ENCODE measurements around the gene TNIK. TPM values are rescaled to one million over a fixed set of nuclear protein-coding genes. Genes with fewer than 3 reads are reported as not detected.

The TNIK gene
- total RNA-seq, 4 donors from 2014 or later = 30.3 to 39.0 (median 36.8) TPM

DNA sequence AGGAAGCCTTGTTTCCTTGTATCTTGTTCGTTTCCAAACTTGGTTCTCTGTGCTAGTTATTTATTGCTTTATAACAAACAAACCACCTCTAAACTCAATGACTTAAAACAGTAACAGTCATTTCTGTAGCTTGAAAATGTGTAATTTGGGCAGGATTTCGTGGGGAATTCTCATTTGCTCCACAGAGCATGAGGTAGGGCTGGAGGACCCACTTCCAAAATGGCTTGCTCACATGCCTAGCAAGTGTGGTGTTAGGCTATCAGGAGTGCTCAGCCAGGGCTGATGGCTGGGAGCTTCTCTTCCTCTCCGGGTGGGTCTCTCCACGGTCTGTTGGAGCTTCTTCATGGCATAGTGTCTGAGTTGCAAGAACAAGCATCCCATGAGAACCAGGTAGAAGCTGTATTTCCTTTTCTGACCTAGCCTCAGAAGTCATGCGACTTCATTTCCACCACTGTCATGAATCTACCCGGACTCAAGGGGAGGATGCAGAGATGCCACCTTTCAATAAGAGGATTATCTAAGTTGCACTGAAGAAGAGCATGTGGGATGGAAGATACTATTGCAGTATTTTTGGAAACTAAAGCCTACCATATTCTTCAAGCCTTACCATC is 8.2 kb upstream of the TNIK start:
- WGBS = 96% methylated on average over 6 of the region's 6 CpGs
- Histone ChIP-seq H3K27me3 (no peaks in the 10 kb centered on the region), H3K4me1 (no peaks in the 10 kb centered on the region), H3K4me3 (no peak overlapping the region), H3K9me3 (no peaks in the 10 kb centered on the region), H3K27ac (replicated peaks in 1 of 4) (no peak overlapping the region), H3K36me3 (no peaks in the 10 kb centered on the region)
- no peak for DNase-seq (ENCODE audit: extremely low spot score)
- no peak for TF ChIP-seq POLR2AphosphoS5 (IDR thresholded peaks at IDR 0.05)
- no peak for TF ChIP-seq POLR2A (IDR thresholded peaks at IDR 0.05; ENCODE audit: low read depth)
- TF ChIP-seq, protein P1, sequence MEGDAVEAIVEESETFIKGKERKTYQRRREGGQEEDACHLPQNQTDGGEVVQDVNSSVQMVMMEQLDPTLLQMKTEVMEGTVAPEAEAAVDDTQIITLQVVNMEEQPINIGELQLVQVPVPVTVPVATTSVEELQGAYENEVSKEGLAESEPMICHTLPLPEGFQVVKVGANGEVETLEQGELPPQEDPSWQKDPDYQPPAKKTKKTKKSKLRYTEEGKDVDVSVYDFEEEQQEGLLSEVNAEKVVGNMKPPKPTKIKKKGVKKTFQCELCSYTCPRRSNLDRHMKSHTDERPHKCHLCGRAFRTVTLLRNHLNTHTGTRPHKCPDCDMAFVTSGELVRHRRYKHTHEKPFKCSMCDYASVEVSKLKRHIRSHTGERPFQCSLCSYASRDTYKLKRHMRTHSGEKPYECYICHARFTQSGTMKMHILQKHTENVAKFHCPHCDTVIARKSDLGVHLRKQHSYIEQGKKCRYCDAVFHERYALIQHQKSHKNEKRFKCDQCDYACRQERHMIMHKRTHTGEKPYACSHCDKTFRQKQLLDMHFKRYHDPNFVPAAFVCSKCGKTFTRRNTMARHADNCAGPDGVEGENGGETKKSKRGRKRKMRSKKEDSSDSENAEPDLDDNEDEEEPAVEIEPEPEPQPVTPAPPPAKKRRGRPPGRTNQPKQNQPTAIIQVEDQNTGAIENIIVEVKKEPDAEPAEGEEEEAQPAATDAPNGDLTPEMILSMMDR (IDR thresholded peaks at IDR 0.05) = no peak
- no peak for TF ChIP-seq EP300 (IDR thresholded peaks at IDR 0.05)
- intact Hi-C loops (cut with DNase I) = loop anchor here (10.0 kb wide), 1 partner anchor 404 kb away; no protein-coding TSS in a partner anchor

DNA sequence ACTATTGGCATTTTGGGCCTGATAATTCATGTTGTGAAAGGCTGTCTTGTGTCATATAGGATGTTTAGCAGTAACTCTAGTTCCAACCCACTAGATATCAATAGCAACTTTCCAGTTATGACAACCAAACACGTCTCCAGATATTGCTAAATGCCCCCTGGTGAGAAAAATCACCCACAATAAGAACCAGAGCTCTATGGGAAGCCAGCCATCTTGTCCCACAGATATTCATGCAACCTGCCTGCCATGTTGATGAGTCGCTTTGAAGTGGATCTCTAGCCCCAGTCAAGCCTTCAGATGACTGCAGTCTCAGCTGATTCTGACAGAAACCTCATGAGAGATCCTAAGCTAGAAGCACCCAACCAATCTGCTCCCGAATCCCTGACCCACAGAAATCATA is 5.6 kb upstream of the TNIK start:
- Histone ChIP-seq H3K36me3 (no peaks in the 10 kb centered on the region), H3K9me3 (no peaks in the 10 kb centered on the region), H3K4me3 (no peak overlapping the region), H3K27me3 (no peaks in the 10 kb centered on the region), H3K4me1 (peaks cover 0 to 14% (median 11%) of the 10 kb centered on the region in 4 donors), H3K27ac (replicated peaks in 1 of 4) (no peak overlapping the region)
- no peak for DNase-seq (ENCODE audit: extremely low spot score)
- intact Hi-C loops (cut with DNase I) = loop anchor here (10.0 kb wide), 1 partner anchor 401 kb away; no protein-coding TSS in a partner anchor
- no peak for TF ChIP-seq POLR2A (IDR thresholded peaks at IDR 0.05; ENCODE audit: low read depth)
- TF ChIP-seq EP300 (IDR thresholded peaks at IDR 0.05) = no peak
- no peak for TF ChIP-seq POLR2AphosphoS5 (IDR thresholded peaks at IDR 0.05)
- TF ChIP-seq, protein P1 (IDR thresholded peaks at IDR 0.05) = no peak
- WGBS = 94% methylated on average over 3 of the region's 3 CpGs

DNA sequence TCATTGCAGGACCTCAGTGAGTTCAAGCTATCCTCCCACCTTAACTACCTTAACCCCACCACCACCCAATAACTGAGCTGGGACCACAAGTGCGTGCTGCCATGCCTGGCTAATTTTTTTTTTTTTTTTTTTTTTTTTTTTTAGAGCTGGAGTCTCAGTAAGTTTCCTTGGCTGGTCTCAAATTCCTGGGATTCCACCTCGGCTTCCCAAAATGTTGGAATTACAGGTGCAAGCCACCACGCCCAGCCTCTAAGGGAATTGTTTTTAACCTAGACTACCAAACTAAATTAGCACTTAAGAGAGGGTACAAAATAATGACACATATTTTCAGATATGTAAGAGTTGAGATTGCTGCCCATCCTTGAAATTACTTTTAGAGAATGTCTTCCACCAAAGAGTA is 4.3 kb upstream of the TNIK start:
- no peak overlapping the region for H3K27ac ChIP-seq (replicated peaks in 1 of 4)
- DNase-seq (ENCODE audit: extremely low spot score) = no peak
- no peak overlapping the region for H3K4me3 ChIP-seq
- intact Hi-C loops (cut with DNase I) = loop anchor here (5.0 to 10.0 kb wide), 3 partner anchors 98 to 400 kb away; no protein-coding TSS in a partner anchor
- WGBS = 96% methylated on average over 3 of the region's 3 CpGs
- H3K4me1 ChIP-seq = peaks cover 0 to 14% (median 11%) of the 10 kb centered on the region in 4 donors
- H3K9me3 ChIP-seq = no peaks in the 10 kb centered on the region
- TF ChIP-seq EP300 (IDR thresholded peaks at IDR 0.05) = no peak
- TF ChIP-seq POLR2A (IDR thresholded peaks at IDR 0.05; ENCODE audit: low read depth) = no peak
- no peak for TF ChIP-seq POLR2AphosphoS5 (IDR thresholded peaks at IDR 0.05)
- TF ChIP-seq, protein P1 (IDR thresholded peaks at IDR 0.05) = no peak
- H3K27me3 ChIP-seq = no peaks in the 10 kb centered on the region
- no peaks in the 10 kb centered on the region for H3K36me3 ChIP-seq

DNA sequence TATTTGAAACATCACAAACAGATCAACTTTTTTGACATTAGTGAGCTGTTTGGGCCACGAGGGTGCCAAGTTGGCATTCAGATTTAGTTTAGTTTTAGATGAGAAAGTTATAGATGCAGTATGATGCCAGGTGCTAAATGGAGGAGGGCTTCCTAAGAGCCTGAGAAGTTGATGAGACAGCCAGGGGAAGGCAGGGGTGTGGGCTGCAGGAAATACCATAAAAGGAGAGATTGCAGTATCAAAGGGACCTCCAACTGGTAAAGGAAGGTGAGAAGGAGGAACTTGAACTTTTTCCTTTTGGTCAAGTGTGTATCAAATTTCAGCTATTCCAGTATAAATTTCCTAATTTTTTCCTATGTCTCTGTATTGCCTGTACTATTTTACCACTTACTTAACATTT is 2.0 kb upstream of the TNIK start:
- TF ChIP-seq POLR2AphosphoS5 (IDR thresholded peaks at IDR 0.05) = no peak
- no peak for TF ChIP-seq EP300 (IDR thresholded peaks at IDR 0.05)
- TF ChIP-seq, protein P1 (IDR thresholded peaks at IDR 0.05) = no peak
- TF ChIP-seq POLR2A (IDR thresholded peaks at IDR 0.05; ENCODE audit: low read depth) = no peak
- intact Hi-C loops (cut with DNase I) = loop anchor here (5.0 to 10.0 kb wide), 3 partner anchors 100 to 397 kb away; no protein-coding TSS in a partner anchor

More for the DNA sequence above, 2.0 kb upstream of the TNIK start:
- DNase-seq (ENCODE audit: extremely low spot score) = no peak
- H3K9me3 ChIP-seq = no peaks in the 10 kb centered on the region
- 67% methylated on average over 1 of the region's 1 CpG for WGBS
- peaks cover under 1 to 36% (median 31%) of the 10 kb centered on the region in 4 donors for H3K4me1 ChIP-seq
- H3K4me3 ChIP-seq = no peak overlapping the region
- H3K27me3 ChIP-seq = no peaks in the 10 kb centered on the region
- no peaks in the 10 kb centered on the region for H3K36me3 ChIP-seq
- H3K27ac ChIP-seq (replicated peaks in 1 of 4) = no peak overlapping the region

Data from esophagus muscularis mucosa (tissue), 4 donors.